ENCODE measurements around the gene SESN1.
A peak's percentile ranks its signal among the peaks of the same experiment; 100 is the strongest.

GRCh38 chr6:109051301-109052017, 43.2 kb downstream of the SESN1 start:
- no peak for TF ChIP-seq SP1 (IDR thresholded peaks at IDR 0.05)
- TF ChIP-seq FOXA1 (IDR thresholded peaks at IDR 0.05) = no peak
- TF ChIP-seq FOXK2 (IDR thresholded peaks at IDR 0.05) = no peak
- TF ChIP-seq TARDBP (IDR thresholded peaks at IDR 0.05) = no peak
- TF ChIP-seq CTBP1 (IDR thresholded peaks at IDR 0.05; ENCODE audit: borderline replicate concordance) = no peak
- TF ChIP-seq ZNF384 (IDR thresholded peaks at IDR 0.05) = no peak
- no peak for TF ChIP-seq ARNT (IDR thresholded peaks at IDR 0.05)
- TF ChIP-seq LEF1 (IDR thresholded peaks at IDR 0.05; ENCODE audit: borderline replicate concordance) = no peak
- TF ChIP-seq SUZ12 (IDR thresholded peaks at IDR 0.05) = no peak
- no peak for TF ChIP-seq FOXM1 (IDR thresholded peaks at IDR 0.05; ENCODE audit: borderline replicate concordance)
- no peak for TF ChIP-seq L3MBTL2 (conservative IDR thresholded peaks at IDR 0.05)
- no peak for TF ChIP-seq HDGF (IDR thresholded peaks at IDR 0.05; ENCODE audit: borderline replicate concordance)
- TF ChIP-seq, protein P1, sequence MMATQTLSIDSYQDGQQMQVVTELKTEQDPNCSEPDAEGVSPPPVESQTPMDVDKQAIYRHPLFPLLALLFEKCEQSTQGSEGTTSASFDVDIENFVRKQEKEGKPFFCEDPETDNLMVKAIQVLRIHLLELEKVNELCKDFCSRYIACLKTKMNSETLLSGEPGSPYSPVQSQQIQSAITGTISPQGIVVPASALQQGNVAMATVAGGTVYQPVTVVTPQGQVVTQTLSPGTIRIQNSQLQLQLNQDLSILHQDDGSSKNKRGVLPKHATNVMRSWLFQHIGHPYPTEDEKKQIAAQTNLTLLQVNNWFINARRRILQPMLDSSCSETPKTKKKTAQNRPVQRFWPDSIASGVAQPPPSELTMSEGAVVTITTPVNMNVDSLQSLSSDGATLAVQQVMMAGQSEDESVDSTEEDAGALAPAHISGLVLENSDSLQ (IDR thresholded peaks at IDR 0.05) = peak; percentile 78
- no peak for TF ChIP-seq ELF4 (IDR thresholded peaks at IDR 0.05)

Data from HEK293T (cell line).